SW480 (cell line): ENCODE data around the gene LMBRD1.

Source experiments
- DNase-seq: peaks from one replicate; pipeline ENCODE4 v3.0.0-alpha.2; 2016; ENCODE audit warnings: low spot score

Gene LMBRD1

GRCh38 chr6:69631552-69632346 lies 165.1 kb downstream of the LMBRD1 start:
- DNase-seq, result no peak

- DNase-seq, result no peak
Observed at GRCh38 chr6:69630767-69631166, 166.0 kb downstream of the LMBRD1 start.

GRCh38 chr6:69627625-69628024 lies 169.2 kb downstream of the LMBRD1 start:
- no peak for DNase-seq

- DNase-seq, result no peak
Observed at GRCh38 chr6:69624944-69625343, 171.9 kb downstream of the LMBRD1 start.
